UCSD-AML1 (cell line): ENCODE results near the gene MAGI3.
A peak's percentile ranks its signal among the peaks of the same experiment; 100 is the strongest.

Source experiments
- DNase-seq: peaks from one replicate; lab custom pipeline; 2025; ENCODE audit not compliant: unreplicated experiment; lab: John Stamatoyannopoulos, UW

Gene MAGI3

GRCh38 chr1:113389953-113390834, at the start of gene MAGI3:
Gene MAGI3 (plus strand): TSS chr1:113390515. CDS start chr1:113391034, 519 bp downstream.
- DNase-seq, result peak; percentile 97

DNA sequence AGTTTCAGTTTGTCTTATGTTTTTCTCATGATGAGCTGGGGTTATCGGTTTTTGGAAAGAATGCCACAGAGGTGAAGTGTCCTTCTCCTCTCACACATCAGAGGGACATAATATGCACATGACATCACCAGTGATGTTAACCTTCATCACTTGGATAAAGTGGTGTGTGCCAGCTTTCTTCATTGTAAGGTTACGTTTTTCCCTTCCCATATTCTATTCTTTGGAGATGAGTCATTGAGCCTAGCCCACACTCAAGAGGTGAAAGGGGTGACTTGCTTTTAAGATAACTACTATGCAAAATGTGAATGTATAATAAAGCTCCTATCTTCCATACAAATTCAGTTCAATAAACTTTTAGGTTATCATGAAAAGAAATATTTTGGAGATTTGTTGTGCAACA, 36.7 kb upstream of the MAGI3 start:
- DNase-seq, result no peak

GRCh38 chr1:113363935-113364334, 26.4 kb upstream of the MAGI3 start:
- no peak for DNase-seq

- no peak for DNase-seq
Observed at GRCh38 chr1:113369040-113369439, 21.3 kb upstream of the MAGI3 start.

DNA sequence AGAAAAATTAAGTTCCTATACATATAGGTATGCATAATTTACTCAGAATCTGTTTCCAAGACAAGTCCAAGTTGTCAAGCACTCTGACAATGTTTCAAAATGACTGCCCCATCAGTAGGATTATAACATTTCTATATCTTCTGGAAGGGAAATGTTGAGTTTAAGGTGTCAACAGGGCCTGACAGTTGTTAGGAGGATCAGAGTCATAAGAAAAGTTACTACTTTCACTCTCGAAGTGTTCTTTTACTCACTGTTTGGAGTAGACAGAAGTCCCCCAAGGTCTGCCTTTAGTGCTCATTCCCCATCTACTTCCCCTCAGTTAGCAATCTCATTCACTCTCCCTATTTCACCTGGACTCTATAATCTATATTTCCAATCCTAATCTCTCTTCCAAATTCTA, 20.6 kb upstream of the MAGI3 start:
- no peak for DNase-seq

GRCh38 chr1:113370868-113371267, 19.4 kb upstream of the MAGI3 start:
- DNase-seq, result no peak

DNA sequence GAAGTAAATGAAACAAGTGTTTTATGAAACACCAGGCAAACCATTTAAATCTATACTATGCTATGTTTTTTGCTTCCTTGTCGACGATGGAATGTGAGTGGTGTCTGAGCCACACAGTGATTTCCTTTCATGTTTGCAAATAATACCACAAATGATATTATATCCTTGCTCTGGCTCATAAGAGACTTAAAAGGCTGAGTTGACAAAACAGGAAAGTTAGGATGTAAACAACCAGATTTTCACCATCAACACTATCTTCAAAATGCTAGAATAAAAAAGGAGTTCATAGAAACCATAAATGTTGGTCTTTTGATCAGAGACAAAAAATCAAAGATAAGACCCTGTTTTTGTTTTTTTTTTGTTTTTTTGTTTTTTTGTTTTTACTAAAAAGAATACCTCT, 17.8 kb upstream of the MAGI3 start:
- DNase-seq, result no peak

- DNase-seq, result no peak
Observed at GRCh38 chr1:113373644-113374043, 16.7 kb upstream of the MAGI3 start.

DNA sequence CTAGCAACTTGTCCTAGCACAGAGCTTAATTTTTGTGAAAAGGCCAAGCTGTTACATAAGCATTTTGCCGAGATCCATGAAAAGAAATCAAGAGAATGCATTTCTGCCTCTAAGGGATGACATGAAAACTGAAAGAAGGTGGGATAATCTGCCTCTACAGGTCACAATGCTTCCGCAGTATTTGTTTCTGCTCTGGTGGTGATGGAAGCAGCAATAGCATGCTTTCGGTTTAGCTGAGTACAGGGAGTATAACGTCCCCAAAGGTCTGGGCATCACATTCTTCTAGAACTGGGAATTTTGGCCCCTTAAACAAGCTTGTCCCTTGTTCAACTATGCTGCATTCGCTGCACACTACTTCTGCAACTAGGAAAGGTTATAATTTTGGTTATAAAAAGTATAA, 14.4 kb upstream of the MAGI3 start:
- no peak for DNase-seq

DNA sequence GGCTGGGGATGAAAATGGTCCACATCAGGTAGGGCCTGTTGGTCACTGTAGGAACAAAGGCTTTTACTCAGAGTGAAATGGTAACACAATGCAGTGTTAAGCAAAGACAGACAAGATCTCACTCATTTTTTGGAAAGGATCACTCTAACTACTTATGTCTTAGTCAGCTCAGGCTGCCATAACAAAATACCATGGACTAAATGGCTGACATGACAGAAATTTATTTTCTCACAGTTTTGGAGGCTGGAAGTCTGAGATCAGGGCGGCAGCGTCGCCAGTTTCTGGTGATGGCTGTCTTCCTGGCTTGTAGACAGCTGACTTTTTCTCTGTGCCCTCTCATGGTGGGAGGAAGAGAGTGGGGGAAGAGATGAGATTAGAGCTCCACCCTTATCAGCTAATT, 10.2 kb upstream of the MAGI3 start:
- no peak for DNase-seq

DNA sequence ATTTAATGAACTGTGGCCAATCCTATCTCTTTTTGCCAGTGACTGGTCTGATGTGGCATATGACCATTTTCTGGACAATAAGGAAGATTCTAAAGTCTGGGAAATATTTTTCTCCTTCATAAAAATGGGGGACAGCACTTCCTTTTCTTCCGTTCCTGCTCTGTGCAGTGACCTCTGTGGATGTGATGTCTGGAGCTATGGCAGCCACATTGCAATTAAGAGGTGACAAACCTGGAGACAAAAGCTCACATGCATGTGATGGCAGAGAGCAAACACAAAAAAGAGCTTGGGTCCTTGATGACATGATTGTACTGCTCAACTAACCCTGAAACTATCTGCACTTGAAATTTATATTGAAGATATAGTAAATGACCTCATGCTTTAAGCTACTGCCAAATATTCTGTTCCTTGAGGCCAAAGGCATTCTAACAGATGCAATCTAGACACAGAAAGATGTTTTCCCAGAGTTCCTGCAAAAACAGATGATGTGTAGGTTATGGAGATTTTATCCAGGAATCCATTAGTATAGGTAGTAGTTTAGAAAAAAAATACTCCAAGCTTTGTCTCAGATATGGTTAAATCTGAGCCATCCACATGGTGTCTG, 2.2 kb upstream of the MAGI3 start:
- no peak for DNase-seq

DNA sequence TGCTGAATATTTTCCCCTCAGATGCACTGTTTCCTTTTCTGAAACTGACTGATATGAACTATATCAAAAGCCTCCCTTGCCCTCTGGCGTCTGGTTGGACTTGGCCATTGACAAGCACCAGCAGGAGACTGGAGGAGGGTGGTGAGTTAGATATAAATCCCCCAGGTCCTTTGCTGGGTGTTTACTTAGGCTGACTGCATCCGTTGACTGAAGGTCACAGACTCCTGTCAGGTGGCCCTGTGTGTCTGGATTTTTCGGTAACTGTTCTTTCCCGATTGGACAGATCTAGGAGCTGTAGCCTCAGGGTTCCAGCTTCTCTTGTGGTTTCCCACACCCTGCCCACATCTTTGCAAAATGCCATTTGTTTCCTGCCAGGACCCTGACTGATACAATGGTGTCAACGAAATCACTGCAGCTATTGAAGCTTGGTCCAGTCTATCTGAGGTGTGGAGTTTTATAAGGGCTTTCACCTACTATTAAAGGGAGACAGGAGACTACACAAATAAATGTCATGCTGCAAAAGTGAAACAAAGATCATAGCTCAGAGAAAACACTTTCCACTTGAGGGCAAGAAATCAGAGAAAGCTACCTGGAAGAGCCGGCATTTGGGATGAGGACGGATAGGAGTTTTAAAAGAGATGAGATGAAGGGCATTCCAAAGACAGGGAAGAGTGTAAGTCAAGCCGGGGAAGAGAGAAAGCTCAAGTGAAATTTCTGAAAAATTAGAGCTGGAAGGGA, 1.5 kb upstream of the MAGI3 start:
- no peak for DNase-seq

DNA sequence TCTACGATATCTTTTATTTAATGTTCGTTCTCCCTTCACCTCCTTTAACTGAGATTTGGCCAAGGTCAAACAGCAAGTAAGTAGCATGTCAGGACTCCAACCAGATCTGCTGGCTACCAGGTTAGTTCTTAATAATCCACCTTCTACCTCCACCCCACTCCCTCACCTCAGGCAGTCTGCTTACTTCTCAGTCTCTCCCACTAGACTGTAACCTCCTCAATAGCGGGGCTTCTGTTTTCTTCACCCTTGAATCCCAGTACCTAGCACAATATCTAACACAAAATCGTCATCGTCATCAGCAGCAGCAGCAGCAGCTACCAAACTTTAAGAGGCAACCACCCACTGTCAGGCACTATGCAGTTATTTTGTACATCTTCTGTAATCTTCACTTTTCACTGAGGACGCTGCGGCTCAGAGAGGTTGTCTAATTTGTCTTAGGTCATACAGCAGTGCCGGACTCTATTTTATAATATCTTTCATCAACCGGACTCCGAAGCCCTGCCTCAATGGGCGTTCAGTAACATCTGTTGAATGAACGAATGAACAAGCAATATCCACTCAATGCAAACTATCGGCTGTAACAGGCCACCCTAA, 859 bp upstream of the MAGI3 start:
- DNase-seq, result no peak

DNA sequence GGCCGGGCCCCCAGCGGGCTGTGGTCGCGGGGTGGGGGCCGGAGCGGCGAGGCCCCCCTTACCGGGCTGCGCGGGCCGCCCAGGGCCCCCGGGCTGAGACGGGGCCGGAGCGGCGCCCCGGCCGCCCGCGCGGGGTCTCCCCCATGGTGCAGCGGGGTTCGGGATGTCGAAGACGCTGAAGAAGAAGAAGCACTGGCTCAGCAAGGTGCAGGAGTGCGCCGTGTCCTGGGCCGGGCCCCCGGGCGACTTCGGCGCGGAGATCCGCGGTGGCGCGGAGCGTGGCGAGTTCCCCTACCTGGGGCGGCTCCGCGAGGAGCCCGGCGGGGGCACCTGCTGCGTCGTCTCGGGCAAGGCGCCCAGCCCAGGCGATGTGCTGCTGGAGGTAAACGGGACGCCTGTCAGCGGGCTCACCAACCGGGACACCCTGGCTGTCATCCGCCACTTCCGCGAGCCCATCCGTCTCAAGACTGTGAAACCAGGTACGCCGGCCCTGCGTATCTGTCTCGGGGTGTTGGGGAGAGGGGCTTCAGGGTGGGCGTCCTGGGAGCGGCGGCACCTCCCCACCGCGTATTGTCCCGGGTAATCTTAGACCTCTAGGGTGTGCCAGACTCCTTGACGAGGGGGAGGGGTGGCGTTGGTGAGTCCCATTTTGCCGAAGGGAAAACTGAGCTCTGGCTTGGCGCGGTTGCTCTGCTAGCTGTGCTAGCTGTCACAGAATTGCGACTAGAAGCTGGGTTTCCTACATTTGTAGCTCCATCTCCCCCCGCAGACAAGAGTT, 745 bp downstream of the MAGI3 start:
- DNase-seq, result no peak

- DNase-seq, result no peak
Observed at GRCh38 chr1:113391649-113392271, 1.4 kb downstream of the MAGI3 start.

- no peak for DNase-seq
Observed at GRCh38 chr1:113392541-113393128, 2.3 kb downstream of the MAGI3 start.

GRCh38 chr1:113394043-113394862, 3.9 kb downstream of the MAGI3 start:
- no peak for DNase-seq

GRCh38 chr1:113394863-113395259, 4.5 kb downstream of the MAGI3 start:
- no peak for DNase-seq

GRCh38 chr1:113396102-113396501, 5.8 kb downstream of the MAGI3 start:
- no peak for DNase-seq
